Measurements from ENCODE around the gene DNAJC5.

DNA sequence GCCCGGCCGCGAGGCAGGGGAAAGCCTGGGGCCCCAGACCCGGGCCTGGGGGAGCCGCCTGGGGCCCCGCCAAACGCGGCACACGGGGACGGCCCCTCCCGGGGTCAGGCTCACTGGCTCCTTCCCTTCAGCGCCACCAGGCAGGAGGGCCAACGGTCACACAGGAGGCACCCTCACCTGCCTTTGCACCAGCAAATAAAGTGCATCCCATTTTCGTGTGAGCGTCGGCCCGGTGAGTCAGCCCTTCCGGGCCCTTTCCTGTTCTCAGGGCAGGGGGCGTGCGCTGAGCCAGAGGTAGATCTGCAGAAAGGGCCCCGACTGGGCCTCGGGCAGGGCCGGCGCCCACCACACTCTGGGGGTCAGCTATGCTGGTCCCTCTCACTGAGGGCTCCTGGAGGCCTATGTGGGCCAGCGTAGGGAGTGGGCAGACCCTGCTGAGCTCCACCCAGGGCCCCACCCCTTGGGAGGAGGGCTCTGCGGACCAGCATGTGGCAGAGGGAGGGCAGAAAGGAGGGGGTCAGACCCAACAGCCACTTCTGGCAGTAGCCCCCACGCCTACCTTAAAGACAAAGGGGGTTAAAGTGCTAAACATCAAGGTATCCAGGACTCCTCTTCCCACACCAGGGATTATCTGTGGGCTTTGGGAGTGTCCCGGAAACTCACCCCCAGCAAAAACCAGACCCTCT, 62.2 kb downstream of the DNAJC5 start:
- TF ChIP-seq GATA3 (IDR thresholded peaks at IDR 0.05; ENCODE audit: low read depth, low read length), result no peak
- no peak for TF ChIP-seq GATA2 (IDR thresholded peaks at IDR 0.05; ENCODE audit: low read depth, low read length)
